Measurements from ENCODE around the gene CAPN15. TPM values are rescaled to one million over a fixed set of nuclear protein-coding genes. Genes with fewer than 3 reads are reported as not detected.

CAPN15 gene
- total and polyA plus RNA-seq, 2 of the 4 experiments (the other 2 are of a cell fraction), result 9.3 to 24.3 TPM

GRCh38 chr16:574021-574760 lies 46.7 kb downstream of the CAPN15 start:
- in situ Hi-C loops (cut with MboI; ENCODE audit: low sequenced_read_pairs) (no loop called here), dilution Hi-C loops (cut with HindIII; ENCODE audit: low sequenced_read_pairs, unreplicated experiment) (no loop called here), intact Hi-C loops (cut with micrococcal nuclease) (no loop called here)
- no peak overlapping the region for H2AK9ac ChIP-seq (replicated peaks; ENCODE audit: low read depth, low read length, poor library complexity)
- no peaks in the 10 kb centered on the region for H3K9me1 ChIP-seq (ENCODE audit: insufficient read depth, low read length)
- H3K4me3 ChIP-seq (ENCODE audit: insufficient read depth, low read depth, low read length), result no peak overlapping the region
- TF ChIP-seq RFX5 (IDR thresholded peaks at IDR 0.05; ENCODE audit: low read depth, low read length), result no peak
- TF ChIP-seq SMC3 (IDR thresholded peaks at IDR 0.05; ENCODE audit: low read depth, low read length), result no peak
- no peak for TF ChIP-seq BHLHE40 (IDR thresholded peaks at IDR 0.05; ENCODE audit: low read depth, low read length)
- H2BK120ac ChIP-seq (ENCODE audit: low read depth, low read length), result no peak overlapping the region
- no peak overlapping the region for H3K4ac ChIP-seq (ENCODE audit: low read depth, low read length)
- ChIA-PET POLR2A (ENCODE audit: unreplicated experiment) (no interaction called here), CTCF (no interaction called here)
- no peak overlapping the region for H4K8ac ChIP-seq (ENCODE audit: low read depth in 2 of 2, low read length in 2 of 2)
- peaks cover 6% of the 10 kb centered on the region for H3K4me1 ChIP-seq (ENCODE audit: control insufficient read depth, insufficient read depth, low read length)
- H2BK15ac ChIP-seq (ENCODE audit: low read depth, low read length), result no peak overlapping the region
- no peak for DNase-seq
- no peak overlapping the region for H3K4me2 ChIP-seq (ENCODE audit: low read depth, low read length)
- no peak overlapping the region for H2BK5ac ChIP-seq (ENCODE audit: low read depth, low read length, poor library complexity, severe bottlenecking)
- no TSS peak for BruUV-seq (replicated peaks)
- H3K27ac ChIP-seq (ENCODE audit: insufficient read depth, low read length), result no peak overlapping the region
- peaks cover 12% of the 10 kb centered on the region; the same call in 1 of the 2 replicates for H3K36me3 ChIP-seq (ENCODE audit: control insufficient read depth, insufficient read depth, low read length)
- peaks cover 3 to 31% of the 10 kb centered on the region in 2 experiments; a peak in 2 of 4 replicates for H3K79me1 ChIP-seq (ENCODE audit: low read depth in 1 of 2, low read length in 2 of 2)
- H3K27me3 ChIP-seq (ENCODE audit: control insufficient read depth, insufficient read depth, low read length), result no peaks in the 10 kb centered on the region
- no peak overlapping the region for H2AK5ac ChIP-seq (ENCODE audit: low read depth, low read length)
- H3K56ac ChIP-seq (ENCODE audit: extremely low read depth, insufficient read depth, low read length), result no peak overlapping the region
- no peak overlapping the region for H3K9ac ChIP-seq (ENCODE audit: low read depth, low read length)
- 96% methylated on average over 31 of the region's 46 CpGs; no CpG with 5 or more reads in 1 of the 2 experiments for WGBS, 2 experiments (ENCODE audit: extremely low coverage in 2 of 2, insufficient read length in 1 of 2)
- no peak overlapping the region for H3K14ac ChIP-seq (replicated peaks; ENCODE audit: low read depth, low read length)
- no peak for ATAC-seq (ENCODE audit: low read depth)
- no peak overlapping the region for H2AFZ ChIP-seq (replicated peaks; ENCODE audit: low read length, poor library complexity)
- no peak overlapping the region for H2BK20ac ChIP-seq (ENCODE audit: low read depth, low read length)
- no peak overlapping the region for H4K5ac ChIP-seq (ENCODE audit: low read depth, low read length)
- H4K91ac ChIP-seq (ENCODE audit: insufficient read depth, low read depth, low read length), result no peak overlapping the region
- H4K20me1 ChIP-seq (ENCODE audit: insufficient read depth, low read length), result peaks cover 8% of the 10 kb centered on the region
- no peaks in the 10 kb centered on the region for H3K9me3 ChIP-seq (ENCODE audit: control insufficient read depth, insufficient read depth, low read length)
- no peak overlapping the region for H3K18ac ChIP-seq (ENCODE audit: low read depth, low read length)
- H3K23ac ChIP-seq (ENCODE audit: low read depth, low read length), result no peak overlapping the region

Data from IMR-90 (cell line).